Measurements from ENCODE around the gene ATP6V1B1. TPM values are rescaled to one million over a fixed set of nuclear protein-coding genes. Genes with fewer than 3 reads are reported as not detected.

Gene ATP6V1B1
- total RNA-seq, 2 experiments from 2014 or later: not detected

DNA sequence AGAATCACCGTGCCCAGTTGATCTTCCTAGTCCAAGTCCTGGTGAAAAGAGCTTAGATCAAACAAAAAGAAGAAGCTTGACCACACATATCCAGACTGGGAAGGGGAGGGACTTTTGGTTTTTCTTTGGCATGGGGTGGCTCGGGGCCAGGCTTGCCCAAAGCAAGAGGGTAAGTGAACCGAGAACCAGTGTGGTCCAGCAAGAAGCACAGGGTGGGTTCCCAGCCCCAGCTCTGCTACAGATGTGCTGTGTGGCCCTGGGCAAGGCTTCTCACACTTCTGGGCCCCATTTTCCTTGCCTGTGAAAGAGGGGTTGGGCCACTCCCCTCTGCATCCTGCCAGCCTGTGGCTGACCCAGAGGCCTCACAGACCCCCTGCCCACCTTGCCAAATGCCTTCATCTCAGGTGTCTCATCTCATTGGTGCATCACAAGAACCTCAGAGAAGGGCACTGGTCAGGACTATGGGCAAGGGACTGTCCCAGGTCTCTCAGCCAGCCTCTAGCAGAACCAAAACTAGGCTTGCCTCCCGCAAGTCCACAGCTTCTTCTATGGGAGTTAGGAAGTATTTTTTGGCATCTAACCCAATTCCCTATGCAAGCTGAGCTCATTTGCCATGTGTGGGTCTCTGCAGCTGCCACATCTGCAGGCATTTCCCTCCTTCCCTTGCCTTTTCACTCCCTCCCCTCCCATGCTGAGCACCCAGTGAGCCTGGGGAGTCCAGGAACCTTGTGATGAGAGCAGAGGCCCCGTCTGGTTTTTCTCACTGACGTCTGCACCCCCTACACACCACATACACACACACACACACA lies 6.9 kb downstream of the ATP6V1B1 start:
- TF ChIP-seq, protein P1, sequence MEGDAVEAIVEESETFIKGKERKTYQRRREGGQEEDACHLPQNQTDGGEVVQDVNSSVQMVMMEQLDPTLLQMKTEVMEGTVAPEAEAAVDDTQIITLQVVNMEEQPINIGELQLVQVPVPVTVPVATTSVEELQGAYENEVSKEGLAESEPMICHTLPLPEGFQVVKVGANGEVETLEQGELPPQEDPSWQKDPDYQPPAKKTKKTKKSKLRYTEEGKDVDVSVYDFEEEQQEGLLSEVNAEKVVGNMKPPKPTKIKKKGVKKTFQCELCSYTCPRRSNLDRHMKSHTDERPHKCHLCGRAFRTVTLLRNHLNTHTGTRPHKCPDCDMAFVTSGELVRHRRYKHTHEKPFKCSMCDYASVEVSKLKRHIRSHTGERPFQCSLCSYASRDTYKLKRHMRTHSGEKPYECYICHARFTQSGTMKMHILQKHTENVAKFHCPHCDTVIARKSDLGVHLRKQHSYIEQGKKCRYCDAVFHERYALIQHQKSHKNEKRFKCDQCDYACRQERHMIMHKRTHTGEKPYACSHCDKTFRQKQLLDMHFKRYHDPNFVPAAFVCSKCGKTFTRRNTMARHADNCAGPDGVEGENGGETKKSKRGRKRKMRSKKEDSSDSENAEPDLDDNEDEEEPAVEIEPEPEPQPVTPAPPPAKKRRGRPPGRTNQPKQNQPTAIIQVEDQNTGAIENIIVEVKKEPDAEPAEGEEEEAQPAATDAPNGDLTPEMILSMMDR (IDR thresholded peaks at IDR 0.05): no peak

DNA sequence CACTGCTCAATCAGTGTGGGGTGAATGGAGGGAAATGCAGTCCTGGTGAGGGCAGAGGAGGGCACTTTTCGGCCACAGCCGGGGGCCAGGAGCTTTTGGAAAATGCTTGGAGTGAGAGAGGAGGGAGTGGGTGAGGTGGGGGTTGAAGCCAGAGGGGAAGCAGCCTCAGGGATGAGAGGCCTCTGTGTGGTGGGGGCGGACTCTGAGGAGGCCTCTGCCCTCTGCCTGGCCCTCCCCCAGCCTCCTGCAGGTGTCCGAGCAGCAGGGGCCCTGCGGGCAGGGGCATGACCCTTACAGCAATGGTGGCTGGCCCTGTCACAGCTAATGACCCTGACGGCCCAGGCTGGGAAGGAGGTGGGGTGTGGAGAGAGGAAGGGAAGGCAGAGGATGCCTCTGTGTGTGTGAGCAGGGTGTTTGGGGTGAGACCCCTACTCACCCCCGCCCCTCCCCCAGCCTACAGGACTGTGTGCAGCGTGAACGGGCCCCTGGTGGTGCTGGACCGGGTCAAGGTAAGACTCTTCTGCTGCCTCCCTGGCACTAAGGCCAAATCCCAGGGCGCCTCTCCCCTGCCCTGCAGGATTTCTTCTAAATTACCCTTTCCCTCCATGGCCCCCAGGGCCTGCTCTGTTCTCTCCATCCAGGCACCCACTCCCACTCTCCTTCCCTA lies 7.6 kb downstream of the ATP6V1B1 start:
- Mint-ChIP-seq H3K27me3 (peaks cover 22% of the 10 kb centered on the region), H3K4me1 (ENCODE audit: low read depth) (peaks cover 10% of the 10 kb centered on the region), H3K27ac (no peak overlapping the region), H3K9me3 (no peaks in the 10 kb centered on the region), H3K36me3 (ENCODE audit: low read depth) (no peaks in the 10 kb centered on the region), H3K4me3 (no peak overlapping the region)
- ATAC-seq (ENCODE audit: poor library complexity) (no peak), DNase-seq (peak in 1 of 14 experiments; percentile 28)
- H3K27me3 ChIP-seq (ENCODE audit: control insufficient read depth in 1 of 2, insufficient read depth in 2 of 2, low read length in 2 of 2): peaks cover 3 to 4% of the 10 kb centered on the region in 2 experiments
- H3K9me3 ChIP-seq (ENCODE audit: control insufficient read depth in 1 of 2, insufficient read depth in 1 of 2, low read length in 2 of 2): no peaks in the 10 kb centered on the region
- TF ChIP-seq, protein P1 (IDR thresholded peaks at IDR 0.05): no peak
- CTCF ChIA-PET: no interaction called here
- POLR2A ChIA-PET: no interaction called here
- intact Hi-C loops (cut with DNase I, micrococcal nuclease): no loop called here
- no peaks in the 10 kb centered on the region for H3K36me3 ChIP-seq (ENCODE audit: insufficient read depth, low read length)
- no peak overlapping the region for H3K27ac ChIP-seq (ENCODE audit: low read depth in 1 of 2, low read length in 2 of 2)
- no peak overlapping the region for H3K4me3 ChIP-seq (ENCODE audit: low read length)
- H3K4me1 ChIP-seq (ENCODE audit: insufficient read depth, low read length): peaks cover 8% of the 10 kb centered on the region

More for the DNA sequence above, 6.9 kb downstream of the ATP6V1B1 start:
- no peak overlapping the region for H3K27ac ChIP-seq (ENCODE audit: low read depth in 1 of 2, low read length in 2 of 2)
- Mint-ChIP-seq H3K4me3 (no peak overlapping the region), H3K27ac (no peak overlapping the region), H3K36me3 (ENCODE audit: low read depth) (no peaks in the 10 kb centered on the region), H3K9me3 (no peaks in the 10 kb centered on the region), H3K27me3 (peaks cover 20% of the 10 kb centered on the region), H3K4me1 (ENCODE audit: low read depth) (peaks cover 2% of the 10 kb centered on the region)
- H3K9me3 ChIP-seq (ENCODE audit: control insufficient read depth in 1 of 2, insufficient read depth in 1 of 2, low read length in 2 of 2): no peaks in the 10 kb centered on the region
- H3K36me3 ChIP-seq (ENCODE audit: insufficient read depth, low read length): no peaks in the 10 kb centered on the region
- H3K4me1 ChIP-seq (ENCODE audit: insufficient read depth, low read length): peaks cover 2% of the 10 kb centered on the region
- peaks cover 2% of the 10 kb centered on the region in 2 experiments for H3K27me3 ChIP-seq (ENCODE audit: control insufficient read depth in 1 of 2, insufficient read depth in 2 of 2, low read length in 2 of 2)
- DNase-seq (peak in 1 of 14 experiments; percentile 5), ATAC-seq (ENCODE audit: poor library complexity) (no peak)
- no peak overlapping the region for H3K4me3 ChIP-seq (ENCODE audit: low read length)
- ChIA-PET POLR2A (no interaction called here), CTCF (no interaction called here)
- intact Hi-C loops (cut with DNase I, micrococcal nuclease): no loop called here

DNA sequence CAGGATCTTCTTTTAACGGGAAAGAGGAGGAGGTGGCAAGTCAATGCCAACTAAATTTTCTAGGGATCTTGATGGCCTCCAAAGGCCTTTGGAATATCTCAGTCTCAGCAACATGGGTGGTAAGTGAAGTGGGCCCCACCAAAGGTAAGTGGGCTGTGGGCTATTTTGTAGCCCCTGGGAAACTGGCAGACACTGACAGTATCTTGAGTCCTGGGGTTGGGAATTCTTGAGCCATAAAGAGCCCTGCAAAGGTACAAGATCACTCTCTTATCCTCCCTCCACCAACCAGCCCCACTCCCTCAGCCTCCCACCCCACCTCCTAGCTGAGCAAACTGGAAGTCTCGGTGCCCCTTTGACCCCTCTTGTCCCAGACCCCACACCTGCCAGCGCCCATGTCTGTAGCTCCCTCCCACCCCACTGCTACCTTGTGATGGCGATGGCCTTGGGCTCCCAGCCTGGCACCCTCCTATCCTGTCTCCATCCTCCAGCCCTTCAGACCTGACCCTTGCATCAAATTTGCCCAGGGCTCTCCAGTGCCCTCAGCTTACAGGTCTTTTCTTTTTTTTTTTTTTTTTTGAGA lies 8.5 kb downstream of the ATP6V1B1 start:
- DNase-seq: peak in 1 of 14 experiments; percentile 21
- H3K36me3 ChIP-seq (ENCODE audit: insufficient read depth, low read length): no peaks in the 10 kb centered on the region
- Mint-ChIP-seq H3K9me3 (no peaks in the 10 kb centered on the region), H3K36me3 (ENCODE audit: low read depth) (no peaks in the 10 kb centered on the region), H3K27ac (no peak overlapping the region), H3K27me3 (peaks cover 24% of the 10 kb centered on the region), H3K4me3 (no peak overlapping the region), H3K4me1 (ENCODE audit: low read depth) (peaks cover 12% of the 10 kb centered on the region)
- peaks cover 13% of the 10 kb centered on the region for H3K4me1 ChIP-seq (ENCODE audit: insufficient read depth, low read length)
- CTCF ChIA-PET: no interaction called here
- TF ChIP-seq, protein P1 (IDR thresholded peaks at IDR 0.05): no peak
- H3K4me3 ChIP-seq (ENCODE audit: low read length): no peak overlapping the region
- POLR2A ChIA-PET: no interaction called here
- H3K27me3 ChIP-seq (ENCODE audit: control insufficient read depth in 1 of 2, insufficient read depth in 2 of 2, low read length in 2 of 2): peaks cover 3 to 4% of the 10 kb centered on the region in 2 experiments
- intact Hi-C loops (cut with DNase I, micrococcal nuclease): no loop called here
- ATAC-seq (ENCODE audit: poor library complexity): no peak
- no peak overlapping the region for H3K27ac ChIP-seq (ENCODE audit: low read depth in 1 of 2, low read length in 2 of 2)
- H3K9me3 ChIP-seq (ENCODE audit: control insufficient read depth in 1 of 2, insufficient read depth in 1 of 2, low read length in 2 of 2): no peaks in the 10 kb centered on the region

Measured in CD4-positive, alpha-beta T cell (primary cell).